HG02870 (cell line): ENCODE results near the gene ACKR2.
A peak's percentile ranks its signal among the peaks of the same experiment; 100 is the strongest.
"Not testable (repeated sequence)": the region's sequence is repeated elsewhere in the genome, so short reads cannot be mapped to it uniquely, and the experiment has no call there.

ENCODE experiments used
- ATAC-seq: cut with Tn5 transposase; IDR thresholded peaks from one replicate; pipeline ENCODE4 v1.9.1; 2021; ENCODE audit warnings: mild to moderate bottlenecking, moderate library complexity; ENCODE audit not compliant: unreplicated experiment

Gene ACKR2

GRCh38 chr3:42855219-42855546, 45.9 kb downstream of the ACKR2 start:
- no peak for ATAC-seq

GRCh38 chr3:42855547-42856380, 46.5 kb downstream of the ACKR2 start:
- ATAC-seq = no peak

- no peak for ATAC-seq
These were observed 47.3 kb downstream of the ACKR2 start for GRCh38 chr3:42856544-42856943.

GRCh38 chr3:42864321-42864950, 55.2 kb downstream of the ACKR2 start:
- no peak for ATAC-seq

GRCh38 chr3:42865256-42865655, 56.0 kb downstream of the ACKR2 start:
- no peak for ATAC-seq

- no peak for ATAC-seq
These were observed 57.9 kb downstream of the ACKR2 start for GRCh38 chr3:42867138-42867537.

- ATAC-seq = no peak
These were observed 59.6 kb downstream of the ACKR2 start for GRCh38 chr3:42868841-42869240.

- no peak for ATAC-seq
These were observed 62.4 kb downstream of the ACKR2 start for GRCh38 chr3:42871592-42872196.

GRCh38 chr3:42872718-42873117, 63.5 kb downstream of the ACKR2 start:
- no peak for ATAC-seq

GRCh38 chr3:42873221-42873982, 64.2 kb downstream of the ACKR2 start:
- no peak for ATAC-seq

- ATAC-seq = no peak
These were observed 65.5 kb downstream of the ACKR2 start for GRCh38 chr3:42874749-42875148.

- ATAC-seq = no peak
These were observed 66.3 kb downstream of the ACKR2 start, which contains the start of gene CYP8B1 for GRCh38 chr3:42875325-42876151. Gene CYP8B1, minus strand, starts transcription at chr3:42875879. Its CDS starts 63 bp downstream, at chr3:42875816.

GRCh38 chr3:42876401-42876800, 67.2 kb downstream of the ACKR2 start:
- ATAC-seq = no peak

- no peak for ATAC-seq
These were observed 67.9 kb downstream of the ACKR2 start for GRCh38 chr3:42876940-42877720.

GRCh38 chr3:42877881-42878280, 68.6 kb downstream of the ACKR2 start:
- no peak for ATAC-seq

- no peak for ATAC-seq
These were observed 70.9 kb downstream of the ACKR2 start for GRCh38 chr3:42880183-42880582.

- ATAC-seq = peak; percentile 98
These were observed 71.6 kb downstream of the ACKR2 start for GRCh38 chr3:42880601-42881451.

- ATAC-seq = not testable (repeated sequence)
These were observed 74.1 kb downstream of the ACKR2 start for GRCh38 chr3:42883251-42883930.
